KMS-11 (cell line): ENCODE results near the gene CFAP46.

ENCODE experiments used
- H2AFZ ChIP-seq: fragments of 200-600 bp; sonication (generic); 2 replicates; pipeline ENCODE4 v1.6.1; 2016; ENCODE audit warnings: antibody characterized with exemption, mixed run types, low read depth
- H3K27ac ChIP-seq: fragments of 200-600 bp; sonication (generic); 2 replicates; pipeline ENCODE4 v1.6.1; 2016; ENCODE audit warnings: mild to moderate bottlenecking, mixed run types
- H3K27me3 ChIP-seq: fragments of 200-600 bp; sonication (generic); 2 replicates; pipeline ENCODE4 v1.6.1; 2017; ENCODE audit warnings: mild to moderate bottlenecking, low read depth, mixed run types, moderate library complexity; ENCODE audit not compliant: insufficient read depth
- H3K36me3 ChIP-seq: fragments of 200-600 bp; sonication (generic); 2 replicates; pipeline ENCODE4 v1.6.1; 2017; ENCODE audit warnings: mild to moderate bottlenecking, mixed run types; ENCODE audit not compliant: insufficient read depth
- H3K4me1 ChIP-seq: fragments of 200-600 bp; sonication (generic); 2 replicates; pipeline ENCODE4 v1.6.1; 2016; ENCODE audit warnings: mild to moderate bottlenecking, low read depth, mixed run types; ENCODE audit not compliant: poor library complexity, severe bottlenecking
- H3K4me2 ChIP-seq: fragments of 200-600 bp; sonication (generic); 2 replicates; pipeline ENCODE4 v1.7.0; 2016; ENCODE audit warnings: mild to moderate bottlenecking, mixed run types
- H3K4me3 ChIP-seq: fragments of 200-600 bp; sonication (generic); IDR thresholded peaks from 2 replicates; pipeline ENCODE4 v1.6.1; 2017; ENCODE audit warnings: low read depth, low read length, mixed read lengths; ENCODE audit not compliant: insufficient read depth
- H3K79me2 ChIP-seq: fragments of 200-600 bp; sonication (generic); 2 replicates; pipeline ENCODE4 v1.6.1; 2016; ENCODE audit warnings: low read depth, mixed run types; ENCODE audit not compliant: insufficient read depth
- H3K9ac ChIP-seq: fragments of 200-600 bp; sonication (generic); 2 replicates; pipeline ENCODE4 v1.6.1; 2016; ENCODE audit warnings: mild to moderate bottlenecking, mixed run types
- H4K20me1 ChIP-seq: fragments of 200-600 bp; sonication (generic); 2 replicates; pipeline ENCODE4 v1.6.1; 2016; ENCODE audit warnings: mild to moderate bottlenecking, mixed run types; ENCODE audit not compliant: insufficient read depth
- CTCF ChIP-seq: fragments of 200-600 bp; sonication (generic); conservative IDR thresholded peaks from 2 replicates; pipeline ENCODE4 v1.6.1; 2017; ENCODE audit warnings: low read depth, mild to moderate bottlenecking, antibody characterized with exemption, low read length, moderate library complexity, mixed read lengths

The CFAP46 gene

GRCh38 chr10:132986576-132986975 lies 44.2 kb upstream of the CFAP46 start:
- H3K36me3 ChIP-seq = no peaks in the 10 kb centered on the region
- no peak overlapping the region for H3K4me2 ChIP-seq
- no peaks in the 10 kb centered on the region for H4K20me1 ChIP-seq
- H3K79me2 ChIP-seq = no peaks in the 10 kb centered on the region
- TF ChIP-seq CTCF = no peak
- H3K27ac ChIP-seq = no peak overlapping the region
- H3K4me1 ChIP-seq = no peaks in the 10 kb centered on the region
- H3K4me3 ChIP-seq = no peak overlapping the region
- peaks cover 20% of the 10 kb centered on the region; the same call in 1 of the 2 replicates for H3K27me3 ChIP-seq
- no peak overlapping the region for H2AFZ ChIP-seq
- no peak overlapping the region for H3K9ac ChIP-seq

- Histone ChIP-seq H2AFZ (no peak overlapping the region), H3K9ac (no peak overlapping the region), H3K27ac (no peak overlapping the region), H3K4me1 (no peaks in the 10 kb centered on the region), H3K36me3 (no peaks in the 10 kb centered on the region), H3K79me2 (no peaks in the 10 kb centered on the region), H4K20me1 (no peaks in the 10 kb centered on the region), H3K27me3 (peaks cover 19% of the 10 kb centered on the region; the same call in 1 of the 2 replicates), H3K4me2 (no peak overlapping the region), H3K4me3 (no peak overlapping the region)
- no peak for TF ChIP-seq CTCF
Observed at GRCh38 chr10:132986076-132986475, 43.7 kb upstream of the CFAP46 start.

- H3K79me2 ChIP-seq = no peaks in the 10 kb centered on the region
Observed at GRCh38 chr10:132985546-132985900, 43.2 kb upstream of the CFAP46 start.

GRCh38 chr10:132984801-132985545 lies 42.6 kb upstream of the CFAP46 start:
- Histone ChIP-seq H3K9ac (no peak overlapping the region), H4K20me1 (no peaks in the 10 kb centered on the region), H3K4me2 (no peak overlapping the region), H3K36me3 (no peaks in the 10 kb centered on the region), H2AFZ (no peak overlapping the region), H3K27me3 (peaks cover 12% of the 10 kb centered on the region; the same call in 1 of the 2 replicates), H3K27ac (no peak overlapping the region), H3K4me1 (no peaks in the 10 kb centered on the region), H3K4me3 (no peak overlapping the region), H3K79me2 (no peaks in the 10 kb centered on the region)
- no peak for TF ChIP-seq CTCF

More at GRCh38 chr10:132985546-132985900, 43.2 kb upstream of the CFAP46 start:
- H3K36me3 ChIP-seq = no peaks in the 10 kb centered on the region
- H2AFZ ChIP-seq = no peak overlapping the region
- no peak overlapping the region for H3K9ac ChIP-seq
- no peak overlapping the region for H3K4me3 ChIP-seq
- no peak overlapping the region for H3K27ac ChIP-seq
- no peak overlapping the region for H3K4me2 ChIP-seq
- H4K20me1 ChIP-seq = no peaks in the 10 kb centered on the region
- no peaks in the 10 kb centered on the region for H3K4me1 ChIP-seq
- no peak for TF ChIP-seq CTCF
- H3K27me3 ChIP-seq = peaks cover 15% of the 10 kb centered on the region; the same call in 1 of the 2 replicates
